H9 (cell line): ENCODE results near the gene HPSE. TPM values are rescaled to one million over a fixed set of nuclear protein-coding genes. Genes with fewer than 3 reads are reported as not detected.
"Not testable (repeated sequence)": the region's sequence is repeated elsewhere in the genome, so short reads cannot be mapped to it uniquely, and the experiment has no call there.

ENCODE experiments used
- DNase-seq: peaks from one replicate; pipeline ENCODE4 v3.0.0-alpha.2; 2017
- H2AFZ ChIP-seq: one replicate; pipeline ENCODE4 v1.6.1; 2013; ENCODE audit warnings: mild to moderate bottlenecking, low read length, control low read depth, moderate library complexity
- H2AK5ac ChIP-seq: 2 replicates; pipeline ENCODE4 v1.6.1; 2013; ENCODE audit warnings: low read length, control low read depth, mixed read lengths; ENCODE audit not compliant: insufficient read length
- H2BK120ac ChIP-seq: one replicate; pipeline ENCODE4 v1.6.1; 2013; ENCODE audit warnings: low read depth, mild to moderate bottlenecking, low read length, control low read depth, inconsistent platforms; ENCODE audit not compliant: poor library complexity, severe bottlenecking
- H2BK12ac ChIP-seq: 2 replicates; pipeline ENCODE4 v1.6.1; 2013; ENCODE audit warnings: low read length, control low read depth, mixed read lengths, low read depth; ENCODE audit not compliant: insufficient read length
- H2BK15ac ChIP-seq: 2 replicates; pipeline ENCODE4 v1.6.1; 2013; ENCODE audit warnings: low read depth, low read length, control low read depth
- H2BK20ac ChIP-seq: one replicate; pipeline ENCODE4 v1.6.1; 2013; ENCODE audit warnings: low read depth, mild to moderate bottlenecking, low read length, control low read depth, inconsistent platforms; ENCODE audit not compliant: poor library complexity, severe bottlenecking
- H2BK5ac ChIP-seq: 2 replicates; pipeline ENCODE4 v1.6.1; 2013; ENCODE audit warnings: low read length, control low read depth, mixed read lengths; ENCODE audit not compliant: insufficient read length
- H3K14ac ChIP-seq: 2 replicates; pipeline ENCODE4 v1.6.1; 2013; ENCODE audit warnings: low read length, control low read depth; ENCODE audit not compliant: insufficient read depth
- H3K18ac ChIP-seq: 2 replicates; pipeline ENCODE4 v1.6.1; 2013; ENCODE audit warnings: low read depth, mild to moderate bottlenecking, mixed read lengths, low read length, control low read depth; ENCODE audit not compliant: insufficient read length
- H3K23ac ChIP-seq: 2 replicates; pipeline ENCODE4 v1.6.1; 2013; ENCODE audit warnings: low read length, control low read depth, mixed read lengths, low read depth; ENCODE audit not compliant: insufficient read length
- H3K23me2 ChIP-seq: 2 replicates; pipeline ENCODE4 v1.6.1; 2013; ENCODE audit warnings: low read depth, mild to moderate bottlenecking, mixed read lengths, low read length, control low read depth; ENCODE audit not compliant: insufficient read length, poor library complexity, severe bottlenecking
- H3K27ac ChIP-seq: 2 replicates; pipeline ENCODE4 v1.5.1; 2013; ENCODE audit warnings: low read length, control low read depth, mixed read lengths, low read depth; ENCODE audit not compliant: insufficient read length
- H3K27me3 ChIP-seq: 2 replicates; pipeline ENCODE4 v1.6.1; 2013; ENCODE audit warnings: low read length, control low read depth, inconsistent platforms; ENCODE audit not compliant: insufficient read depth
- H3K4ac ChIP-seq: 2 replicates; pipeline ENCODE4 v1.6.1; 2013; ENCODE audit warnings: low read depth, mild to moderate bottlenecking, control low read depth, inconsistent platforms, low read length, moderate library complexity
- H3K4me1 ChIP-seq: 2 replicates; pipeline ENCODE4 v1.6.1; 2013; ENCODE audit warnings: low read length, control low read depth, inconsistent platforms; ENCODE audit not compliant: insufficient read depth
- H3K4me2 ChIP-seq: 2 replicates; pipeline ENCODE4 v1.6.1; 2013; ENCODE audit warnings: low read length, control low read depth, mixed read lengths; ENCODE audit not compliant: insufficient read length, insufficient read depth
- H3K56ac ChIP-seq: 2 replicates; pipeline ENCODE4 v1.6.1; 2013; ENCODE audit warnings: low read depth, mild to moderate bottlenecking, mixed read lengths, low read length, control low read depth; ENCODE audit not compliant: insufficient read length
- H3K79me1 ChIP-seq: 2 replicates; pipeline ENCODE4 v1.6.1; 2013; ENCODE audit warnings: low read depth, mild to moderate bottlenecking, moderate library complexity, low read length, control low read depth, inconsistent platforms; ENCODE audit not compliant: insufficient read depth, poor library complexity, severe bottlenecking
- H3K79me2 ChIP-seq: 2 replicates; pipeline ENCODE4 v1.6.1; 2013; ENCODE audit warnings: low read length, control low read depth, inconsistent platforms; ENCODE audit not compliant: insufficient read depth
- H3K9ac ChIP-seq: 2 replicates; pipeline ENCODE4 v1.6.1; 2013; ENCODE audit warnings: low read length, control low read depth, mixed read lengths; ENCODE audit not compliant: insufficient read length; ENCODE audit errors: extremely low read depth
- H3K9me3 ChIP-seq: one replicate; pipeline ENCODE4 v1.6.1; 2013; ENCODE audit warnings: low read depth, low read length, inconsistent platforms; ENCODE audit not compliant: control insufficient read depth
- H3T11ph ChIP-seq: one replicate; pipeline ENCODE4 v1.6.1; 2013; ENCODE audit warnings: mild to moderate bottlenecking, low read length, control low read depth, inconsistent platforms
- H4K20me1 ChIP-seq: one replicate; pipeline ENCODE4 v1.6.1; 2013; ENCODE audit not compliant: control insufficient read depth, insufficient read length, insufficient read depth
- H4K5ac ChIP-seq: 2 replicates; pipeline ENCODE4 v1.6.1; 2013; ENCODE audit warnings: low read depth, mild to moderate bottlenecking, mixed read lengths, low read length, control low read depth; ENCODE audit not compliant: insufficient read length
- H4K8ac ChIP-seq: replicated peaks from 2 replicates; pipeline ENCODE4 v1.6.1; 2013; ENCODE audit warnings: low read length, control low read depth, mixed read lengths, low read depth; ENCODE audit not compliant: insufficient read length
- H4K91ac ChIP-seq: 2 replicates; pipeline ENCODE4 v1.6.1; 2013; ENCODE audit warnings: low read depth, mild to moderate bottlenecking, moderate library complexity, mixed read lengths, low read length, control low read depth; ENCODE audit not compliant: insufficient read length
- H3K27ac Mint-ChIP-seq, 3 experiments: 2 replicates in 2 of 3; 3 replicates in 1 of 3; pipeline ENCODE4 v1.8.0; 2020 to 2021; ENCODE audit warnings: mixed read lengths in 3 of 3, mild to moderate bottlenecking in 1 of 3, moderate library complexity in 1 of 3
- H3K27me3 Mint-ChIP-seq: 2 replicates; pipeline ENCODE4 v1.8.0; 2021; ENCODE audit warnings: low read depth, mild to moderate bottlenecking, moderate library complexity, mixed read lengths
- H3K36me3 Mint-ChIP-seq, 3 experiments: 2 replicates in 2 of 3; 3 replicates in 1 of 3; pipeline ENCODE4 v1.8.0; 2020 to 2021; ENCODE audit warnings: low read depth in 3 of 3, mixed read lengths in 3 of 3; ENCODE audit not compliant: insufficient read depth in 1 of 3
- H3K4me1 Mint-ChIP-seq, 2 experiments: 2 replicates each; pipeline ENCODE4 v1.8.0; 2020; ENCODE audit warnings: mixed read lengths in 2 of 2
- H3K4me3 Mint-ChIP-seq, 2 experiments: 2 replicates in 1 of 2; 3 replicates in 1 of 2; pipeline ENCODE4 v1.8.0; 2020 to 2021; ENCODE audit warnings: mild to moderate bottlenecking in 2 of 2, mixed read lengths in 2 of 2, moderate library complexity in 1 of 2
- H3K9me3 Mint-ChIP-seq, 2 experiments: 2 replicates in 1 of 2; 3 replicates in 1 of 2; pipeline ENCODE4 v1.8.0; 2020; ENCODE audit warnings: mild to moderate bottlenecking in 2 of 2, mixed read lengths in 2 of 2, moderate library complexity in 1 of 2
- WGBS: extraction: QIAGEN DNeasy Blood & Tissue Kit; methylation state at CpG from one replicate; pipeline ENCODE4 v1.1.7; 2013; ENCODE audit warnings: missing lambda C conversion rate, low lambda C conversion rate, mixed read lengths; ENCODE audit not compliant: insufficient read length; ENCODE audit errors: extremely low coverage; 5-methylcytosine and 5-hydroxymethylcytosine counted together
- total RNA-seq: library from RNA; stranded (reverse); gene quantifications from 2 replicates; pipeline ENCODE4 v1.2.1, GENCODE V29; 2021

HPSE gene
- total RNA-seq, 1 experiment from 2014 or later = 2.0 TPM

DNA sequence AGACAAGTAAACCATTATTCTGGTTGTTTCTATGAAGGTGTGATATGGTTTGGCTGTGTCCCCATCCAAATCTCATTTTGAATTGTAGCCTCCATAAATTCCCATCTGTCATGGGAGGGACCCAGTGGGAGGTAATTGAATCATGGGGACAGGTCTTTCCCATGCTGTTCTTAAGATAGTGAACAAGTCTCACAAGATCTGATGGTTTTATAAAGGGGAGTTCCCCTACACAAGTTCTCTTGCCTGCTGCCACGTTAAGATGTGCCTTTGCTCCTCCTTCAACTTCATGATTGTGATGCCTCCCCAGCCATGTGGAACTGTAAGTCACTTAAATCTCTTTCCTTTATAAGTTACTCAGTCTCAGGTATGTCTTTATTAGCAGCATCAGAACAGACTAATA lies 46.3 kb downstream of the HPSE start:
- H3K4me1 ChIP-seq, H3K4ac ChIP-seq, H3K4me3 Mint-ChIP-seq, H3K27ac ChIP-seq, H3K79me2 ChIP-seq, H2AFZ ChIP-seq, H4K20me1 ChIP-seq, H3K4me2 ChIP-seq, H2BK15ac ChIP-seq, H3K27ac Mint-ChIP-seq, DNase-seq, H3K14ac ChIP-seq, H4K8ac ChIP-seq, H2BK120ac ChIP-seq, H3K18ac ChIP-seq, H3K9me3 ChIP-seq, H3K27me3 ChIP-seq, H3K23ac ChIP-seq, H3K79me1 ChIP-seq, H3K23me2 ChIP-seq, H3K27me3 Mint-ChIP-seq, H2AK5ac ChIP-seq, H3K9ac ChIP-seq, H2BK5ac ChIP-seq, H4K5ac ChIP-seq, H4K91ac ChIP-seq, H3K56ac ChIP-seq, H2BK12ac ChIP-seq, H3T11ph ChIP-seq, H2BK20ac ChIP-seq: not testable (repeated sequence)
- Mint-ChIP-seq H3K36me3 (peaks cover 0 to 10% (median 0%) of the 10 kb centered on the region in 3 experiments; a peak in 1 of 7 replicates), H3K9me3 (peaks cover 11 to 16% of the 10 kb centered on the region in 2 experiments), H3K4me1 (peaks cover 11 to 12% of the 10 kb centered on the region in 2 experiments)
- WGBS = no CpG with 5 or more reads among the region's 1 CpG
